GM18507 (cell line): ENCODE measurements around the gene KBTBD8.

ENCODE experiments used
- DNase-seq: peaks from one replicate; pipeline ENCODE4 v3.0.0; 2011; ENCODE audit warnings: low read depth; ENCODE audit not compliant: insufficient read length; ENCODE audit errors: extremely low spot score
- FAIRE-seq: peaks from 2 replicates; lab custom pipeline; 2011; peaks lifted over from hg19 to GRCh38; lab: Jason Lieb, UNC

KBTBD8 gene, protein sequence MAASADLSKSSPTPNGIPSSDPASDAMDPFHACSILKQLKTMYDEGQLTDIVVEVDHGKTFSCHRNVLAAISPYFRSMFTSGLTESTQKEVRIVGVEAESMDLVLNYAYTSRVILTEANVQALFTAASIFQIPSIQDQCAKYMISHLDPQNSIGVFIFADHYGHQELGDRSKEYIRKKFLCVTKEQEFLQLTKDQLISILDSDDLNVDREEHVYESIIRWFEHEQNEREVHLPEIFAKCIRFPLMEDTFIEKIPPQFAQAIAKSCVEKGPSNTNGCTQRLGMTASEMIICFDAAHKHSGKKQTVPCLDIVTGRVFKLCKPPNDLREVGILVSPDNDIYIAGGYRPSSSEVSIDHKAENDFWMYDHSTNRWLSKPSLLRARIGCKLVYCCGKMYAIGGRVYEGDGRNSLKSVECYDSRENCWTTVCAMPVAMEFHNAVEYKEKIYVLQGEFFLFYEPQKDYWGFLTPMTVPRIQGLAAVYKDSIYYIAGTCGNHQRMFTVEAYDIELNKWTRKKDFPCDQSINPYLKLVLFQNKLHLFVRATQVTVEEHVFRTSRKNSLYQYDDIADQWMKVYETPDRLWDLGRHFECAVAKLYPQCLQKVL

DNA sequence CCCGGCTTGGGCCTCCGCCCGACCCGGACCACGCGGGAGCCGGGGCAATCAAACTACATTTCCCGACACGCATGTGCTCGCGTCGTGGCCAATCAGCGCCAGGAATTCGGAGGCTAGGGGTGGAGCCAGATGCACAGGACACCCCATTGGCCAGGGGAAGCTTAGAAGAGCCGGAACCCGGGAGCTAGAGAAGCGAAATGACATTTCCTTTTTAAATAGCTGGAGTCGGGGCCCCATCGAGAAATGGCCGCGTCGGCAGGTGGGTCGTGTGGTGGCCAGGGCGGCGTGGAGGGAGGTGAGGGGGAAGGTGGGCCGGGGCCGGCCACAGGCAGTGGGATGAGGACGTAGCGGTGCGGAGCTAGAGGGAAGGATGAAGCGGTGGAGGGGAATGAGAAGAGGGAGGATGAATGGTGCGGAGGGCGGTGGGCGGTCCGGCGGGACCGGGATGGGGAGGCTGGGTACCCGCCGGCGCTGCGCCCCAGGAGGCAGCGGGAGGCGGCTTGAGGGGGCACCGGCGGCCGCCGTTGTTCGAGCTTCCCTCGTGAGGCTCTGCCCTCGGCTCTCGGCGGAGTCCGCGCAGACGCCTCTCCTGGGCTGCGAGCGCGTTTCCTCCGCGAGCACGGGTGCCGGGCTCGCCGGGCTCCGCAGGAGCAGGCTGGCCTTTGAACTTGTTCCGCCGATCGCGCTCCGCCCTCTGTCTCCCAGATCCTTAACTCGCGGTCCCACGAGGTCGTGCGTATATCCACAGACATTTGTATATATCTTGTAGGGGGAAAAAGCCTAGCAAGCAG, at the start of gene KBTBD8:
TSS of gene KBTBD8 (plus strand) at position 195 of the 791 bp plus-strand sequence. CDS start at position 244, 49 bp downstream.
- FAIRE-seq (peak; percentile 100), DNase-seq (peak; percentile 90)

DNA sequence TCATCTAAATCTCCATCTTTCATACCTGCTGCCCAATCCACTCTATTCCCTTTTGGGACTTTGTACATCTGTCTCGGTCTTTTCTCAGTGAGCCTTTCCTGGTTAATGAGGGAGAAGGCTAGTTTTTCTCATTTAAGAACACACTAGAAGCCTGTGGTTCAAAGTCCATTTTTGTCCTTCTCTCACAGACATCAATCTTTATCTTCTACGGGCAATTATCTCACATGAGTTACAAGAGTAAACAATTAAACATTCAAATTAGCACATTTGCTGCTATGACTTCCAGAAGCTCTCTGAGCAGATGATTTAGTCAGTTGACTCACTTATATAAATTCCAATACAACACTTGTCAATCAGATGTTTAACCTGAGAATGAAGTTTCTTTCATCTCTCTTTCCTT, 49.3 kb upstream of the KBTBD8 start:
- FAIRE-seq (peak; percentile 39), DNase-seq (no peak)

DNA sequence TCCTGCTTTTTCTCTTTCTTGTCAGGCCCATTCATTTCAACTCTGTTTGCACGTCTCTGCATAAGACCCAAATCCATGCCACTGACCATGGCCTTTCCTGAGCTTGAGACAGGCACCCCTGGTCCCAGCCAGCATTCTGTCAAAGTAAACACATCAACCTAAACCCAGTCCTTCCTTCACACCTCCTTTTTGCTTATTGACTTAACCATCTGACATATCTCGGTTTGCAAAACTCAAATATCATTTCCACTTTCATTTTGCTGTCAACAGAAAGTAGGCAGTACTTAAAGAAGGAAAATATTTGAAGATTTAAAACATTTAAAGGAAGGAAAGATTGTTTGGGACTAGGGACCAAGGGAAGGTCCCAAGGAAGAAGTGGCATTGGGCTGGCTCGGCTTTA, 48.2 kb upstream of the KBTBD8 start:
- FAIRE-seq: no peak
- DNase-seq: no peak

DNA sequence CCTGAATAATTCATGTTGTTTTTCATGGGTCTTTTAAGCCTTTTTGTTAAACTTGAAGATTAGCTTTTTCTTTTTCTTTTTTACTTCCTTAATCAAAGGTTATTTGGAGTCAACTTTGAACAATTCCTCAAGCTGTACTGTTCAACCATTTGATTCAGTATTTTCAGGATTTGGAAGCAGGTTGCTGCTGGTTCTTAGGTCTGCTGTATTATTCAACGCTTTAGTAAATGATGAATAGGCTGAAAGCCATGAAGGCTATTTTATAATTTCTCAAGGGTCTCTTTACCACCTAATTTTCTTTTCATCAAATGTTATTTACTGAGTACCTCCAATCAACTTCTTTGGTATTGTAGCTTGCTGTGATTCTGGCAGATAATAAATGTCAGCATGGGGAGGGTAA, 45.8 kb upstream of the KBTBD8 start:
- no peak for FAIRE-seq
- DNase-seq: no peak

DNA sequence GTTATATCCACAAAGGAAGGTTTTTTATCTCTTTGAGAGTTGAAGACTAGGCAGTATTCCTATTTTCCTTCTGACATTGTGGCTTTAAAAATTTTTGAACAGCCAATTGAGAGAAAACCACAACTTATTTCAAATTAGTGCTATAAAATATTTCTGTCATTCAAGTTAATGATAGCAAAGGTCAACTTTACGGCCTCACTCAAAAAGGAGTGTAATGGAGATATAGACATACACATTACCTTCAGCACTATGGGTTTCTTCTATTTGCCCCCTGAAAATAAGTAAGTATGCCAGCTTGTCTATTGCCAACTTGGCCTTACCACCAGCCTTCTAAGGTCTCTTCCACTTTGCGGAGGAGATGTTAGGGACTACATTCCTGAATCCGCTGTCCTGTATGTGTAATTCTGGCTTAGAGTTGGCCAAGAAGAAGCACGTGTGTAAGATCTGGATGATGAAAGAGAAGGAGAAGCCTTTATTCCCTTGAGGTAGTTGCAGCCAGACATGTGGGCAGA, 44.1 kb upstream of the KBTBD8 start:
- DNase-seq: no peak
- no peak for FAIRE-seq

DNA sequence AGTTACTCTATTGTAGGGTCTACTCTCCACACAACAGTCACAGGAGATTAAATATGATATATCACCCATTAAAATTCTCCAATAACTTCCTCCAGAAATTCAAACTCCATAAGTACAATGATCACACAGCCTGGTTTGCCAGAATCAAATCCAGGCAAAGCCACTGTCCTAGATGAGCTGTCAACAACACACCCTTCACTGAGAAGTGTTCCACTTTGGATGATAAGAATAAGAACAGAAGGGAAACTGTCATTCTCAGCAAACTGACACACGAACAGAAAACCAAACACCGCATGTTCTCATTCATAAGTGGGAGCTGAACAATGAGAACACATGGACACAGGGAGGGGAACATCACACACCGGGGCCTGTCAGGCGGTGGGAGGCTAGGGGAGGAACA, 41.4 kb upstream of the KBTBD8 start:
- no peak for FAIRE-seq

DNA sequence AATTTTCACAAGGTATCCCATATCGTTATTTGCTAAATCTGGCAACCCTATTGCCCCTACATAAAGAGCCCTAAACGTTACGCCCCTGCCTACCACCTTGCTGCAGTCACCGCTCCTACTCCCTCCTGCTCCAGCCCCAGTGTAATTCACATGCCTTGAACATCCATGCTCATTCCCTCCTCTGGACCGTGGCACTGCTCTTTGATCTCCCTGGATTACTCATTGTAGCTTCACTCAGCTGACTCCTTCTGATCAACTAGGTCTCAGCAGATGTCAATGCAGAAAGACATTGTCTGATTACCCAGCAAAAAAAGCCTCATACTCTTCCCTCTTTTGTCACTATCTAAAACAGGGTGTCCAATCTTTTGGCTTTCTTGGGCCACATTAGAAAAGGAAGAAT, 40.7 kb upstream of the KBTBD8 start:
- no peak for DNase-seq
- no peak for FAIRE-seq

More for the DNA sequence above, 41.4 kb upstream of the KBTBD8 start:
- DNase-seq: no peak

DNA sequence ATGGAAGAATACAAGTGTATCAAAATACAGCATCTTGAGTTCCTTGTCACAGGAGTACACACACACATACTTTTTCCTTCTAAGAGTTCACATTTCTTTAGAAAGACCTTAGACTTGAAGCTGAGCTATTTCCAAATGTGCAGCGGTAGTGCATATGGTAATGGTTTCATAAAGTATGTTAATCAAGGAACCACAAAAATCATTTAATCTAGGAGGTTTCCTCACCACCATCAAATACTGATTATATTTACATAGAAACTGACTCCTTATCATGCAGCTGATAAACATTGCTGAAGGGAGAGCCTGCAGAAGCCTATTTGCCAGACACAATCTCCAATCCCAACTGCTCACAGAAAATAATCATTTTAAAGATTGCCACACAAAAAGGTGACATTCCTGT, 40.0 kb upstream of the KBTBD8 start:
- no peak for DNase-seq
- FAIRE-seq: no peak

DNA sequence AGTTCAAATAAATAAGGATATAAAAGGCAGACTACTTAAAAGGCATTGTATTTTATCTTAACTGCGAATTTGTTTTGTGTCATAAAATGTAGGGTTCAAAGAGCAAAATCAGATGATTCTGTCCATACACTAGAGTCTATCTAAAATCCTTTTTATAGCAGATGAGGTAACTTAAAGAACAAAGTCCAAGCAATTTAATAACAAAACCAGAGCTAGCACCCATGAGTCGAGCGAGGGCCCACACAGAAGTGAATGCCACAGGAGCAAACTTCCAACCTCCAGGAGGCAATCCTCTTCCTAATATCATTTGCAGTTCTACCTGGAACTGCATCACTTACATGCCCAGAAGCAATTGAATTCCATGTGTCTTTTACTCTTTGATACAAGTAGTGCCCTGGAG, 35.4 kb upstream of the KBTBD8 start:
- DNase-seq (no peak), FAIRE-seq (no peak)

DNA sequence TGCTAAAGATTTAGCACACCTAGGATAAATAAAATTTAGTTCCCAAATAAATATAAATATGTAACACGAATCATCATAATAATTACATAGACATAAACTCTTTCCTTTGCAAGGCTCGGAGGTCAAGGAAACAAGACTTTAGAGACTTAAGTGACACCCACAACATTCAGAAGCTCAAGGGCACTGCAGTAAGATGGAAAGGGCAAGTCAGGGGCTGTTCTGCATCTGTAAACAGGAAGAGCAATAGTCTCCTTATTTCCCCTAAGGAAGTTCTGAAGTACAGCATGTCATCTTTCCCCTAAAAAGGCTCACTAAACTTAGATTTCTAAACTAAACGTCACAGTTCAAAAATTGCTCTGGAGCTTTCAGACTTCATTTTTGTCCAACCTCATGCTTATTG, 26.9 kb upstream of the KBTBD8 start:
- FAIRE-seq (no peak), DNase-seq (no peak)

DNA sequence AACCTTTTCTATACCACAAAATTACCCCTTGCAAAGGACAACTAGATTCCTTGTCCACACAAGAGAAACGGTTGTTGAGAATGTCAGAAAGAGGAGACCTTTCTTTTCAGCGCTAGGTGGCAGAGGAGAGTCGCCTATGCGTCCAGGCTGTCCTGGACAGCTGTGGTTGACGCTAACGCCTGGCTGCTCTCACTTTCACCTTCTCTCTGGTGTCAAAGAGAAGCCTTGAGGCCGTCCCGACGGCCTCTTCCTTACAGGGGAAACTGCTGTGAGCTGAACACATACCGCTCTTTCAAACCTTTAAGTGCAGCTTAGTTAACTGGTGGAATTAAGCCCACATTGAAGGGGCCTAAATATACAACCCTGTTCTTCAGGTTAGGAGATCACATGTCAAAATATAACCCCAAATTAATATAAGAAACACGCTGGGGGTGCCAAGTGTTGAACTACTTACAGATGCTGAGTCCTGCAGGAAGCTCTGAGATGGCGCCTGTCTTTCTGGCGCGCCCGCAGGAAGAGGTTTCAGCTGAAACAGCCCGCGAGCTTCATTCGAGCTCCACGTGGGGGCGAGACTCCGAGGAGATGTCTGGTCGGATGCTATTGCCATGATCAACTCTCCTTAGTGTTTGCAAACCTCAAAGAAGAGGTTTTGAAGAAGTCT, 26.1 kb upstream of the KBTBD8 start:
- FAIRE-seq: peak; percentile 99
- DNase-seq: peak; percentile 76

DNA sequence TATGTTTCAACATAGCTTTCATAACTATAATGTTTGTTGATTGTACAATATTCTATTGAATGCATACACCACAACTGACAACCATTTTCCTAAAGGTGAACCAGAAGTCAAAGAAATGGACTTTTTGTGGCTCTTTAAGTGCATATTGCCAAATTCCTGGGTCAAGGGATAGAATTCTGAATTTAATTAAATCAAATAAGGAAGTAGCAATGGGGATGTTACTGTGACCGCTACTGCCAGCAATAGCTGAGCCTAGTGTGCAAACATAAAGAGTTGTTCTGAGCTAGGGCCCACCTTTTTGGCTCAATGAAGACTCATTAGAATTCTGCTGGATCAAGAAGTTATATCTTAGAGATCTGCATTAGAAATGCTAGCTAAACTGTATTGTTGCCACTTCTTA, 17.3 kb upstream of the KBTBD8 start:
- FAIRE-seq: no peak

DNA sequence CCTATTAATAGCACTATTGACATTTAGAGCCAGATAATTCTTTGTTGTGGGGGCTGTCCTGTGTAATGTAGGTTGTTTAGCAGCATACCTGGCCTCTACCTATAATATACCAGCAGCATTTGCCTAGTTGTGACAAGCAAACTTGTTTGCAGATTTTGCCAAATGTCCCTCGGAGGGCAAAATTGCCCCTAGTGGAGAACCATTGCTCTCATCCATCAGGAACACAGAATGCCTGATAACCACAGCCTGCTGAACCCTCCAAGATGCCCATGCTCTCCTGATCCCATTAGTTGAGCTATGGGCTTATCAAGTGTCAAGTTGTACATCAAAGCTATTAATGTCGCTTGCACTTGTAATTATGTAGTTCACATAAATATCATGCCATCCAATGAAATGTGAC, 15.0 kb upstream of the KBTBD8 start:
- FAIRE-seq: no peak
- no peak for DNase-seq

More for the DNA sequence above, 17.3 kb upstream of the KBTBD8 start:
- DNase-seq: no peak

DNA sequence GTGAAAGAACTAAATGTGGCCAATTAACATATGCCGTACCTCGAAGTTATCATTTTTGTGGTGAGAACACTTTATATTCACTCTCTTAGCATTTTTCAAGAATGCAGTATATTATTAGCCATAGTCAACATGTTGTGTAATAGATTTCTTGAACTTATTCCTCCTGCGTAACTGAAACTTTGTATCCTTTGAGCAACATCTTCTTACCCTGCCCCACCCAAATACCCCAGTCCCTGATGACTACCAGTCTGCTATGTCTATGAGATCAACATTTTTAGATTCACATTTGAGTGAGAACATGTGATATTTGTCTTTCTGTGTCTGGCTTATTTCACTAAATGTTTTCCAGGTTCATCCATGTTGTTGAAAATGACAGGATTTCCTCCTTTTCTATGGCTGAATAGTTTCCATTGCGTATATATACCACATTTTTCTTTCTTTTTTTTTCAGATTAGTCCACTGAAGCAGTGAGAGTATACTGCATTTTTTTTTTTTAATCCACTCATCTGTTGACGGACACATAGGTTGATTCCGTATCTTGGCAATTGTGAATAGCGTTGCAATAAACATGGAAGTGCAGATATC, 12.7 kb upstream of the KBTBD8 start:
- DNase-seq (no peak), FAIRE-seq (no peak)

DNA sequence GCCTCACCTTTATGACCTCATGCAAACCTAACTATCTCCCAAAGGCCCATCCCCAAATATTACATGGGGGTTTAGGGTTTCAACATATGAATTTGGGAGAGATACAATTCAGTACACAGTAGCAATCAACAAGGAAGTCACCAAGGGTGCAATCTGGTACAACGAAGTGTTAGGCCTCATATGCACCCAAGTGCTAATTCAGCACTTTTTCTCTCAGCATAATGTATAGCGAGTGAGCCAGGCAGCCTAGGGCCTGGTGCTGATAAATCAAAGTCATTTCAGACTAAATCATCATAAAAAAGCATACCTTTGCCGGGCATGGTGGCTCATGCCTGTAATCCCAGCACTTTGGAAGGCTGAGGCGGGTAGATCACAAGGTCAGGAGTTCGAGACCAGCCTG, 11.7 kb upstream of the KBTBD8 start:
- FAIRE-seq (no peak), DNase-seq (no peak)

DNA sequence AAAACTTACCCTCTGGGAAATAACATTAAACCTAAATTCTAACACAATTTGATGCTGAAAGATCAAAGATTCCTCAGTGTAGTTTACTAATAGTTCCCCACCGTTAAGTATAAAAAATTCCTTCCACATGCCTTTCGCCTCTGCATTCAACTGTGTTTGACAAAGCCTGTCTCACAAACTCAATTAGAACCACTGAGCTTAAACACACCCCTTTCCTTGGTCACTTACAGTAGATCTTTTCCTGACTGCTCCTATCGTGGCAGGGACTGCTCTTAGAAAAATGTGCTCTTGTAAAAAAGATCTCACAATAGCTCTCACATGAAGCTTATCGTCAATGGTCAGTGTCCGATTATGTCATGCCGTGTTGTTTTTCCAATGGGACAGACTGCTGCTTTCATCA, 8.9 kb upstream of the KBTBD8 start:
- FAIRE-seq: no peak
- DNase-seq: no peak

DNA sequence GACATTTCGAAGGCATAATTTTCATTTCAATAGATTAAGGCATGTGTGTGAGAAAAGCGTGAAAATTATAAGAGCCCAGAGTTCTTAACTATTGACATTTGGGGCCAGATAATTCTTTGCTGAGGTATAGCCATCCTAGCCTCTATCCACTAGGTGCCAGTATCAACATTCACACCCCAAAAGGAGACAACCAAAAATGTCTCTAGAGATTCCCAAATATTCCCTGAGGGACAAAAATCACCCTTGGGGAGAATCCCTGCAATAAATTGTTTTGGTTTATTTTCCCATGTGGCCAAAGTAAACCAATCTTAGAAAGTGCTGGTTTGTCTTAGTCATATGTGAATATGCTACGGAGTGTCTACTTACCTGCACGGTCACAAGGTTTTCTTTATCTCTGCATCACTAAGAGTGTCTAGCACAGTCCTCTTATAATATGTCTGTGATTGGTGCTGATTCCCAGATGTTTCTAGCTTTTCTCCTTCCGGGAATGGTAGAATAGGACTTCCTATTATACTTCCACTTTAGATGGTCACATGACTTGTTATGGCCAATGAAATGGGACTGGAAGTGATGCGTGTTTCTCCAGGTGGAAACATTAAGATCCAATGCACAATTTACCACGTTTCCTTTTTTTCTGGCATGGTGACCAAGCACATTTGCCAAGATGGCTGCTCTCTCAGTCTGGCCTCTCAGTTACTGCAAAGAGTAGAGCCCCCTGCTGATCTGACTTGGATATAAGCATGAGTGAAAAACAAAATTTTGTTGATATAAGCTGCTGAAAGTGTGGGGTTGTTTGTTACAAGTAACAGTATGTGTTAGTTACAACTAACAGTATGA, 8.0 kb upstream of the KBTBD8 start:
- FAIRE-seq: peak; percentile 89
- DNase-seq: no peak

DNA sequence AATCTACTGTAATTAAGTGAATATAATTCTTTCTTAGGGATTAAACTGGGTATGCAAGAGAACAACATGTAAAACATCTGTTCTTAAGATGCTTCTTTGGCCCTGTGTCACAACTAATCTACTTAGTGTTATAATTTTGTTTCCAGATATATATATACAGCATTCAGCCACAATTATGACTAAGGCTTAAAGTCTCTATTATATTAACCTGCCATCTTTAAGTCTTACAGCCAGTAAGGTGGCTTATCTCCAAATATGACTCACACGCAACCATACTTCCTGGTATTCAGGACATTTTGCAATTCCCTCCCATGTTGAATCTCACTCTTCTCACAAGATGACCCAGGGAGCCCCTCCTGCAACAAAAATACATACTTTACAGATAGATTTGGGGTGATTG, 6.6 kb upstream of the KBTBD8 start:
- FAIRE-seq: no peak
- DNase-seq: no peak

DNA sequence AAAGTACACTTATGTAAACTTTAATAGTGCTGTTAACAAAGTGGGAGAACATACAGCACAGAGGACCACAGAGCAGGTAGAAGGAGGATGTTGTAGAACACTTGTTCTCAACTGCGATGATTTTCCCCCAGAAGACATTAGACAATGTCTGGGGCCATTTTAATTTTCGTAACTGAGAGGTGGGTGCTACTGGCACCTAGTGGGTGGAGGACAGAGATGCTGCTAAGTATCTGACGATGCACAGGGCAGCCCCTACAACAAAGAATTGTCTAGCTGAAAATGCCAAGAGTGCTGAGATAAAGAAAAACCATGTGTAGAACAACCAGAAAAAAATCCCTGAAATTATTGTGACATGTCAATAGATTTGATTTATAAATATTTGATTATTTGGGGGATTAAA, 5.0 kb upstream of the KBTBD8 start:
- no peak for FAIRE-seq
- DNase-seq: no peak
